22Rv1 (cell line): ENCODE measurements around the gene KCNA2.

Experiments used
- ZFX ChIP-seq: fragments of 450-650 bp; IDR thresholded peaks from 2 replicates; pipeline ENCODE4 v1.6.1; 2017; ENCODE audit warnings: antibody characterized with exemption, borderline replicate concordance
- TF ChIP-seq, protein P1 (sequence below): fragments of 450-650 bp; IDR thresholded peaks from 2 replicates; pipeline ENCODE4 v1.5.1; 2017; ENCODE audit warnings: mild to moderate bottlenecking

DNA sequence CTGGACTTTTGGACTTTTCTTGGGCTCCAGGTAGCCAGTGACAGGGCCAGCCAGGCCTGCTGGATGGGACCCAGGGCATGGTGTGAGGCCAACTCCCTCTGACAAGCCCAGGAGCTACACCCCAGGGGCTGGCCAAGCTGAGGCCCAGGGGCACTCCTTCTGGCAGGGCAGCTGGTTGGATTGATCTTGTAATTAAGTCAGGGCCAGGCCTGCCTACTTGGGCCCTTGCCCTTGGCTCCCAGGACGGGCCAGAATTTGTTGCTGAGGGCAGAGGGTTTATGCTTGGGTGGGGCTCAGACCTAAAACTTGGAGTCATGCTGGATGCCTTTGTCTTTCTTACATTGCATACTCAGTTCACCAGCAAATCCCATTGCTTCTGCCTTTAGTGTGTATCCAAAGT is 20.7 kb downstream of the KCNA2 start:
- TF ChIP-seq, protein P1, sequence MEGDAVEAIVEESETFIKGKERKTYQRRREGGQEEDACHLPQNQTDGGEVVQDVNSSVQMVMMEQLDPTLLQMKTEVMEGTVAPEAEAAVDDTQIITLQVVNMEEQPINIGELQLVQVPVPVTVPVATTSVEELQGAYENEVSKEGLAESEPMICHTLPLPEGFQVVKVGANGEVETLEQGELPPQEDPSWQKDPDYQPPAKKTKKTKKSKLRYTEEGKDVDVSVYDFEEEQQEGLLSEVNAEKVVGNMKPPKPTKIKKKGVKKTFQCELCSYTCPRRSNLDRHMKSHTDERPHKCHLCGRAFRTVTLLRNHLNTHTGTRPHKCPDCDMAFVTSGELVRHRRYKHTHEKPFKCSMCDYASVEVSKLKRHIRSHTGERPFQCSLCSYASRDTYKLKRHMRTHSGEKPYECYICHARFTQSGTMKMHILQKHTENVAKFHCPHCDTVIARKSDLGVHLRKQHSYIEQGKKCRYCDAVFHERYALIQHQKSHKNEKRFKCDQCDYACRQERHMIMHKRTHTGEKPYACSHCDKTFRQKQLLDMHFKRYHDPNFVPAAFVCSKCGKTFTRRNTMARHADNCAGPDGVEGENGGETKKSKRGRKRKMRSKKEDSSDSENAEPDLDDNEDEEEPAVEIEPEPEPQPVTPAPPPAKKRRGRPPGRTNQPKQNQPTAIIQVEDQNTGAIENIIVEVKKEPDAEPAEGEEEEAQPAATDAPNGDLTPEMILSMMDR, result no peak
- no peak for TF ChIP-seq ZFX
